Measurements from ENCODE around the gene NUPR1.
"Not testable (repeated sequence)": the region's sequence is repeated elsewhere in the genome, so short reads cannot be mapped to it uniquely, and the experiment has no call there.

Gene NUPR1, protein sequence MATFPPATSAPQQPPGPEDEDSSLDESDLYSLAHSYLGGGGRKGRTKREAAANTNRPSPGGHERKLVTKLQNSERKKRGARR

DNA sequence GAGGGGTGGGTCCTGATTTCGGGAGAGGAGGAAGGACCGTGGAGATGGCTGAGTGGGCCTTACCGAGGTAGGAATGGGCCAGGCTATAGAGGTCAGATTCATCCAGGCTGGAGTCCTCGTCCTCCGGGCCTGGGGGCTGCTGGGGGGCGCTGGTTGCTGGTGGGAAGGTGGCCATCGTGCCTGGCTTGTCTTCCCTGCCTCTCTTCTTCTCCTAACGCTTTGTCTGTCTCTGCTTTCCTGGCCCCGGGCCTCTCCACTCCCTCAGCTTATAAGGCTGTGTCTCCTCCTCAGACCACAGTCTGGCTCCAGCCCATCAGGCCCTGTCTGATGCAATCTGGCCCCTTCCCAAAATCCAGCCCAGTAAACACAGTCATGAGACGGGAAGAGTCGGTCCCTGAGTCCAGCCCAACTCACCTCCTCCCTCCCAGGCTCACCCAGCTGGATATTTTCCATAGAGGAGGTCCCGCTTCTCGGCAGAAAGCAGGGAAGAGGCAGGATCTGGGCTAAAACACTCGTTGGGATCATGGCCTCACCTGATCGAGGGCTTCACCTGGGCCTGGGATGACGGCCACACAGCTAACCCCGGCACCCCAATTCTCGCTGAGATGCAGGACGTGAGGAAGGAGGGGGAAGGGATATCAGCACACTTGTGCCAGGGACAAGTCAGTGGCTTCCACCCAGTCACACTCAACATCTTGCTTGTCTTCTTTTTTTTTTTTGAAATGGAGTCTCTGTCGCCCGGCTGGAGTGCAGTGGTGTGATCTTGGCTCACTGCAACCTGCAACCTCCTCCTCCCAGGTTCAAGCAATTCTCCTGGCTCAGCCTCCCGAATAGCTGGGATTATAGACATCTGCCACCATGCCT is at the start of gene NUPR1:
NUPR1 (minus strand) TSS at position 242 of the 864 bp plus-strand sequence; CDS start at position 175, 67 bp downstream.
- no peak for DNase-seq (ENCODE audit: low spot score)

DNA sequence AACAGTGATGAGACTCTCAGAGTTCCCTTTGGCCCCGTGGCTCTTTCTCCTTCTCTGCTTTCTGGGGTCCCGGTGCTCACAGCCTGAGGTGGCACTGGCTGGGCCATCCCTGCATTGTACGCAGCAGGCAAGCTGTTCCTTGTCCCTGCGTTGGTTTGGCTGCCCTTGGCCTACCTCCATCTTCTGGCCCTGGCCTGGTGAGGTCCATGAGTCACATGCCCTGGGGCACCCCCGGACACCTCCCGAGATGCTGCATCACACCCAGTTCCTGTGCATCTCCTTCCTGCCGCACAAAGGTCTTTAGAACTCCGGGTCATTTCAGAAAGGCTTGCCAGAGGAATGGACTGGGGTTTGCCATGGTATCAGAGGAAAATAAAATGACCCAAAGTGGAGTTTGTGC is 48.6 kb upstream of the NUPR1 start:
- DNase-seq (ENCODE audit: low spot score), result no peak

DNA sequence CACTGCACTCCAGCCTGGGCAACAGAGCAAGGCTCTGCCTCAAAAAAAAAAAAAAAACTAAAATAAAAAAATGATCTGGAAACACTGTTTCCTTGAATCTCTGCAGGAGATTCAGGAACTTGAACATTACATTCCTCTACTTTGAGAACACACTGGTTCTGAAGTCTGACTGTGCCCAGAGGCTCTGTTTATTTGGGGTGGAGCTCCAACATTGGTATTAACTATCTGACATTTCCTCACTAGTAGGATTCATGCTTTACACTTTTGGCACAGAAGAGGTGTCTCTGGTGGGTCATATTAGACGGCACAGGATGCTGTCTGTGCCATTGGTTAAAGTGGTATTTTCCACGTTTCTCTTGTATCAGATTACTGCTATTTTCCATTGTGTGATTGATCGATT is 47.7 kb upstream of the NUPR1 start:
- DNase-seq (ENCODE audit: low spot score), result no peak

DNA sequence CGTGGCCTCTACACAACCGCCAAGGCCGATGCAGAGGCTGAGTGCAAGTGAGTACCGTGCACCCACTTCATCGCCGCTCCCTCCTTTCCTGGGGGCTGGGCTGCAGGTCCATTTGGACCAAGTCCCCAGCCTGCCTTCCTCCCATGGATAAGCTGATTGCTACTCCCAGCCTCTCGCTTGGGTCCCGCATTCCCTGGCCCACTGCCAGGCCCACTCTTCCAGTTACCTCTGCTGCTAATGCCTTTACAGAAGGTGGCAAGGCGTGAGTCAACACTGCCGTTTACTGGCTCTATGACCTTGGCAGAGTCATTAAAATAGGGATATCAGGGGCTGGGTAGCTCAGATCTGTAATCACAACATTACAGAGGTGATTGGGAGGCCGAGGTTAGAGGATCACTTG is 46.9 kb upstream of the NUPR1 start:
- DNase-seq (ENCODE audit: low spot score), result no peak

DNA sequence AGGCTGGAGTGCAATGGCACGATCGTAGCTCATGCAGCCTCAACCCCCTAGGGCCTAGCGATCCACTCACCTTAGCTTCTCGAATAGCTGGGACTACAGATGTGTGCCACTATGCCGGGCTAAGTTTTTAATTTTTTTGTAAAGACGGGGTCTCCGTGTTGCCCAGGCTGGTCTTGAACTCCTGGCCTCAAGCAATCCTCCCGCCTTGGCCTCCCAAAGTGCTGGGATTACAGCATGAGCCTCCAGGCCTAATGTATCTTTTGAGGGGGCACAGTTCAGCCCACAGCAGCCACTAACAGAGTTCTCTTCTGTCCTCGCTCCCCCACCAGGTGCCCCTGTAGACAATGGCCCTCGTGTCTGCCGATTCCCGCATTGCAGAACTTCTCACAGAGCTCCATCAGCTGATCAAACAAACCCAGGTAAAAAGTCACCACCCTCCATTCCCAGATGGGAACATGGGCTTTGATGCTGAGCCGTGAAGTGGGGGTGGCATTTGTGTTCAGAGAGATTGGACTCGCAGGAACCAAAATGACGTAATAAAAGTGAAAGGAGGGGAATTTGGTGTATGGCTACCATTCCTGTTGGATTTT is 42.0 kb upstream of the NUPR1 start:
- DNase-seq (ENCODE audit: low spot score), result no peak

DNA sequence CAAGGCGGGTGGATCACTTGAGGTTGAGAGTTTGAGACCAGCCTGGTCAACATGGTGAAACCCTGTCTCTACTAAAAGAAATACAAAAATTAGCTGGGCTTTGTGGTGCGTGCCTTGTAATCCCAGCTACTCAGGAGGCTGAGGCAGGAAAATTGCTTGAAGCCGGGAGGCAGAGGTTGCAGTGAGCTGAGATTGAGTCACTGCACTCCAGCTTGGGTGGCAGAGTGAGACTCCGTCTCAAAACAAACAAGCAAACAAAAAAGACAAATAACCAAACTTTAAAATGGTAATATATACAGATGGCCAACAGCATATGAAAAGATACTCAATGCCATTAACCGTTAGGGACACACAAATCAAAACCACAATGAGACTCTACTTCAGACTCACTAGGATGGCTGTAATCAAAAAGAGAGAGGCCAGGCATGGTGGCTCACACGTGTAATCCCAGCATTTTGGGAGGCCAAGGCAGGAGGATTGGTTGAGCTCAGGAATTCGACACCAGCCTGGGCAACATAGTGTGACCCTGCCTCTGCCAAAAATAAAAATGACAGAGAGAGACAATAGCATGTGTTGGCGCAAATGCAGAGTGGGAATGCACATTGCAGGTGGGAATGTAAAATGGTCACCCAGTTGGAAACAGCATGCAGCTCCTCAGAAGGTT is 36.8 kb upstream of the NUPR1 start:
- DNase-seq (ENCODE audit: low spot score), result no peak

DNA sequence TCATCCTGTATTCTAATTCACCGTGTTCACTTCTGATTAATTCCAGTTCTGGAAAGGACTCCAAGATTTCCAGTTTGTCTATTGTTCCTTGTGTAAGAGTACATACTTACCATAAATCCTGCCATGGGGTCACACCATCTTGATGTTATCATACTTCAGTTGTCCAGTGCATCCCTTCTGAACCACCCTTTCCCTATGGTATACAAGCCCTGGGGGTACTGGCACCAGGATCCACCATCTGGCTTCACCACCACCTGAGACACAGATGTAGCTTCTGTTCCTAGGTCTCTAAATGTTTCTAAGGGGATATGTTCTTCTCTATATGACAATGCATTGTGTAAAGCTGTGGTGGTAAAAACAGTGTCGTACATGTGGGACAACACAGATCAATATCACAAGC is 36.2 kb upstream of the NUPR1 start:
- DNase-seq (ENCODE audit: low spot score), result no peak

DNA sequence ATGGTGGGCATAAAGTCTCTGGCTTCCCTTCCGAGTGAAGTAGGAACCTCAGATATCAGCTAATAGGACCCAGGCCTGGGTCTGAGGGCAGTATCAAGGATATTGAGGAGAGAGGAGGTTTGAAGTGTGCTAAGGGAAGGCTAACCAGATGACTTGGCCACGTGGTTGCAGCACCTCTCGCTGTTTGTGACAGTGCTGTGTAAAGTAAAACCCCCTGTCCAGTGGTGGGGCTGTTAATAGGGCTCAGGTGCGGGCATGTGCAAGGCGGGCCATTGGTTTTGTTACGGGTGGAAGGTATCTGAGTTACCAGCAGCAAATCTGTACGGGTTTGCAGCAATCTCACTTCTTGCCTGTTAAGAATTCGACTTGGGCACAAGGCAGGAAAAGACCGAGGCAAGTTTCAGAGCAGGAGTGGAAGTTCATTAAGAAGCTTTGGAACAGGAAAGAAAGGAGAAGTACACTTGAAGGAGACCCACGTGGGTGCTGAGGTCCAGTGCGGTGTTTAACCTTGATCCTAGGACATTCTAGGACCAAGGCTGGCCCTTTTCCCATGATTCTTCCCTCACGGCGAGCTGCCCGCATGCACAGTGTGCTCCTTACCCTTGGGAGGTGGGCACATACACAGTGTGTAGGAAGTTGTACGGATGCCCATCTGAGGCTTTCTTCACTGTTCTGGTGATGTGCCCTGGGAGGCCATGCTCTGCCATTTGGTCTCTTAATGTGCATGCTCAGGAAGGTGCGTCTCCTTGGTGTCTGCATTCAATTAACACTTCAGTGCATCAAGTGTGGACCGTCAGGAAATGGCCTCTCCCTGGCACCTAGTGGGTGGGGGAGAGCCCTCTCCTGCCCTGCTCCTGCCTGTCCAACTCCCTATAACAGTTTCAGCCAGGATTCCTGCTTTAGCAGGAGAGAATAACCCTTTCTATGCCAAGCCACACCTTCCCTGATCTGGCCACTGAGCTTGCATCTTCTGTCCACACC is 35.3 kb upstream of the NUPR1 start:
- no peak for DNase-seq (ENCODE audit: low spot score)

DNA sequence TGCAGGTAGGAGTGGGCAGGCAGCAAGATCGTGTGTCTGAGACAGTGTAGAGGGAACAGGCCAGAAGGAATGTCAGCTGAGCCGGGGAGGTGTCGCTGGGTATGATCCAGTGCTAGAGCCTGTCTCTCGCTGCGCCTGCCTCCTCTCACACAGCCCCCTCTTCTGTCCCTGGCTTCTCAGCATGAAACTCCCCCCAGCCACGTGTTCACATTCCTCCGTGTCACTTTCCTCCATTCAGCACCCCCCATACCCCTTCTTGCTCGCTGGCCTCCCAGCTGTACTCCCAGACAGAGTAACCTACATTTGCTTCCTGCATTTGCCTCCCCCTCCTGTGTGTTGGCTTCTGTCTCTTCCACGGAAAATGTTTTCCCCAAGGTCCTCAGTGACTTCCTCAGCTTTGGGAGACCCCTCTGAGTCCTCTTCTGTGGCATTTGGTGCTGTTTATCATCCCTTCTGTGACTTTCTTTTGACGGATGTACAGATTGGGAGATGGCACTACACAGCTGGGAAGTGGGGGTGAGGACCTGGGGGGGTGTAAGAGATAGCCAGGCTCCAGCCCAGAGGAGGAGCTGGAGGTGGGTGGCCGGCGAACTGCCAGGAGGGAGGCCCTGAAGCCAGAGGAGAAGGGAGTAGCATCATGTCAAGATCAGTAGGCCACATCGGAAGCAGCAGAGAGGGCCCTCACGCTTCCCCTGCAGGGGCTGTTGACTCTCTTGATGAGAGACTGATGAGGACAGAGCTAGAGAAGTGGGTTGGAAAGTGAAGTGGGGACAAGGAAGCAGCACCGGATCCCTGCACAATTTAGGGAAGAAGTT is 34.1 kb upstream of the NUPR1 start:
- DNase-seq (ENCODE audit: low spot score), result no peak

DNA sequence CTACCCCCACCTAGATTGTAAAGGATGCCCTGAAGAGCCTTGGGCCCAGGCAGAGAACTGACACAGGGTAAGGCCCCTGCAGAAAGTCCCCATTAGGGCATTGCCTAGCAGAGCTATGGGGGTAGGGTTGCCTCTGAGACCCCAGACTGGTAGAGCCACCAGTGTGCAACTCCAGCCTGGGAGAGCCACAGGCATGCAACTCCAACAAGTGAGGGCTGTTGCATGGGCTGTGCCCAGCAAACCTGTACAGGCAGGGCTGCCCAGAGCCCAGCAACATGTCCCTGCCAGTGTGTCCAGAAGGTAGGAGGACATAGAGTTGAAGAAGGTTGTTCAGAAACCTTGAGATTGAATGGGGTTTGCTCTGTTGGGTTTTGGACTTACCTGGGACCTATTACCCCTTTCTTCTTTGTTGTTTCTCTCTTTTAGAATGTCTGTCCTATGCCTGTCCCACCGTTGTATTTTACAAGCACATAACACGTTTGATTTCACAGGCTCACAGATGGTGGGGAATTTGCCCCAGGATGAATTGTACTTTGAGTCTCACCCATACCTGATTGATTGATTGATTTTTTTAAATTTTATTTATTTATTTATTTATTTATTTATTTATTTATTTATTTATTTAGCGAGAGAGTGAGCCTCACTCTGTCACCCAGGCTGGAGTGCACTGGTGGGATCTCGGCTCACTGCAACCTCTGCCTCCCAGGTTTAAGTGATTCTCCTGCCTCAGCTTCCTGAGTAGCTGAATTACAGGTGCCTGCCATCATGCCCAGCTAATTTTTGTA is 31.4 kb upstream of the NUPR1 start:
- no peak for DNase-seq (ENCODE audit: low spot score)

DNA sequence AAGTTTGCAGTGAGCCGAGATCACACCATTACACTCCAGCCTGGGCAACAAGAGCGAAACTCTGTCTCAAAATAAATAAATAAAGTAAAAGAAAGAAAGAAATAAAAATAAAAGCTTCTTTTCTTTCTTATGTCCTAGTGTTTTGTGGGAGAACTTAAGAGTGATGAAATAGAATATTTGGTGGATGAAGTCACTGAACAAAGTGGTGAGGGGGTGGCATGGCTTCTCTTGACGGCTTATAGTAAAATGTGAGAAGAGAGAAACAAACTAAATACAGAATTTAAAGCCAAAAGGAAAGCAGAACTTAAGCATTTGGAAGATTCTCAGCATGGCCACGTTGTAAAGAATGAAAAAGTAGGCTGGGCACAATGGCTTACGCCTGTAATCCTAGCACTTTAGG is 30.2 kb upstream of the NUPR1 start:
- DNase-seq (ENCODE audit: low spot score), result no peak

DNA sequence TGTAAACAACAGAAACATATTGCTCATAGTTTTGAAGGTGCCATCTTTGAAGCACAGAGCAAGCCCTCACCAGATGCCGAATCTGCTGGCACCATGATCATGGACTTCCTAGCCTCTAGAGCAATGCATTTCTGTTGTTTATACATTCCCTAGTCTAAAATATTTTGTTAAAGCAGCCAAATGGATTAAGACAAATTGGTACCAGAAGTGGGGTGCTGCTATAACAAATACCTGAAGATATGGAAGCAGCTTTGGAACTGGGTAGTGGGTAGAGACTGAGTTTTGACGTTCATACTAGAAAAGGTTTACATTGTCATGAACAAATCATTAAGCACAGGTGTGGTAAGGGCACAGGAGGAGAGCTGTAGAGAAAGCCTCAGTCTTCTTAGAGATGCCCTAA is 28.5 kb upstream of the NUPR1 start:
- no peak for DNase-seq (ENCODE audit: low spot score)

DNA sequence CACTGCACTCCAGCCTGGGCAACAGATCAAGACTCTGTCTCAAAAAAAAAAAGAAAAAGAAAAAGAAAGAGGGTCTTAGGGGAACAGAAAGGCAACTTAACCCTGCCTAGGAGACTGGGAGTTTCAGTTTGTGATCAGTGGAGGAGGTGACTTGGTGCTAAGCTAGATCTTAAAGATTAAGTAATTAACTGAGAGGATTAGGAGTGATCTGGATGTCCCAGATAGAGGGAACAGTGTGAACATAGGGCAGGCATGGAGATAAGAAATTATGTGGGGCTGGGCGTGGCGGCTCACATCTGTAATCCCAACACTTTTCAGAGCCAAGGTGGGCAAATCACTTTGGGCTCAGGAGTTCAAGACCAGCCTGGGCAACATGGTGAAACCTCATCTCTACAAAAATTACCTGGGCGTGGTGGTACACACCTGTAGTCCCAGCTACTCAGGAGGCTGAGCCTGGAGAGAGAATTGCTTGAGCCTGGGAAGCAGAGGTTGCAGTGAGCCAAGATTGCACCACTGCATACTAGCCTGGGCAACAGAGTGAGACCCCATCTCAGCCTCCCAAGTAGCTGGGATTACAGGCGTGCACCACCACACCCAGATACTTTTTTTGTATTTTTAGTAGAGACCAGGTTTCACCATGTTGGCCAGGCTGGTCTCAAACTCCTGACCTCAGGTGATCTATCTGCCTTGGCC is 27.6 kb upstream of the NUPR1 start:
- DNase-seq (ENCODE audit: low spot score), result not testable (repeated sequence)

DNA sequence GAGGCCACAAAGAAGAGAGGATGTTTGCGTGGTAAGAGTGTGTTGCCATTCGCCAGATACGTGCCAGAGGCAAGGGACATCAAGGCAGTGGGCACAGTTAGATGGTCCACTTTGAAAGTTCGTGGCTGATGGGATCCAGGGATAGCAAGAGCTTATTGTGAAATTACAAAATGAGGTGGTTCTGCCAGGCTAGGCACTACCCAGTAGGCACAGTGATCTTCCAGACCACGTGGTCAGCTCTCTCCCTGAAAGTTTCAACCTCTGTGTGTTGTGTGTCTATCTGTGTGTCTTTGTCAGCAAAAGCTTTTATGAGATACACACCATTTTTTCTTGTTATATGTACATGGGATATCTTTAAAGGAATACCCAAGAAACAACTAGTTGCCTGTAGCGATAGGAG is 24.4 kb upstream of the NUPR1 start:
- DNase-seq (ENCODE audit: low spot score), result no peak

DNA sequence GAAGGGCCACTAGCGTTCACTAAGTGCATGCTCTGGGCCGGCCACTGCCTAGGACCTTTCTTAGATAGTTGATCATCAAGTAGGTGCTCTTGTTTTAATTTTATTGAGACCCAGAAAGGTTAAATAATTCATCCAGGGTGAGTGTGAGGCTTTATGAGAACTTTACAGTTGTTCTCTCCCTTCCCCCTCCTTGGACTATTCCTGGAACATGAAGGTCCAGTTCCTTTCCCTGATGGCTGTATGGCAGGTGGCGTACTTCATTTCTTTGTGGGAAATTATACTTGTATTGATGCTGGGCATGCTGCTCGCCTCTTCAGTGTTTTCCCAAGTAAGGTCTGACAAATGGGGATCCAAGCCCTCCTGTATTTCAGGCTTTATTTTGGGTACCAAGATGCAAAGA is 23.4 kb upstream of the NUPR1 start:
- no peak for DNase-seq (ENCODE audit: low spot score)

DNA sequence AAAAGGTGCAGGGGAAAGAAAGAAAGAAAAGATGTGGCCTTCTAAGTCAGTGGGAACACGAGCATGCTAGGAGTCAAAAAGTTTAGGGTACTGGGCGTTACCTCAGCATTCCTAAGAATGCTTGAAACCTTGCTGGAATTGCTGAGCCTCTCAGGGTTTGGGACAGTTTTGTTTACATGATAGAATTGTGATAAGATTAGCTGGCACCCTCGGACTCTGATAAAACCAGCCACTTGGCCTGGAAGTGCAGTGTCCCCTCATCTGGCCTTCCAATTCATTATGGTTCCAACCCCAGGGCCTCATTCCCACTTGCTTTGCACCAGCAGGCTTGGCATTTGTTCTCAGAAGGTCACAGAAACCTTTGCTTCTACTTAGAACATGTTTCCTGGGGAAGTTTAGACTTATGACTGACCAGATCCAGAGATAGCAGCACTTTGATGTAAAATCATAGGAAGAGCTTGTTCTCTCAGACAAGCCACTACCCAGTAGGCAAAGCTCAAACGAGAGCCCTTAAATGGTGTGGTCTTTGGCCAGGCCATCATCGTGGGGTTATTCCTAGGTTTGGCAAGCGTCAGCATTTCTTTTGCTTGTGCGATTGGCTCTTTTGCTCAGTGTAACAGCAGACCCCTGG is 22.9 kb upstream of the NUPR1 start:
- DNase-seq (ENCODE audit: low spot score), result no peak

DNA sequence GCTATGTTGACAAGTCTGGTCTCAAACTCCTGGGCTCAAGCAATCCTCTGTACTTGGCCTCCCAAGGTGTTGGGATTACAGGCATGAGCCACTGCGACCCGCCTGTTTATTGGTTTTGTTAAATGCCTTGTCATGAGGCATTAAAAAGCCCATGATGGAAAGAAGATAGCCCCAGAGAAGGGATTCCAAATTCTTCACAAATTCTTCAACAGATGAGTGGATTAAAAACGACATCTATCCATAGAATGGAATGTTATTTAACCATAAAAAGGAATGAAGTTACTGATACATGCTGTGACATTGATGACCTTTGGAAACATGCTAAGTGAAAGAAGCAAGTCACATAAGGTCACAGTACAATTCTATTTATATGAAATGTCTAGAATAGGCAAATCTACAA is 19.7 kb upstream of the NUPR1 start:
- no peak for DNase-seq (ENCODE audit: low spot score)

DNA sequence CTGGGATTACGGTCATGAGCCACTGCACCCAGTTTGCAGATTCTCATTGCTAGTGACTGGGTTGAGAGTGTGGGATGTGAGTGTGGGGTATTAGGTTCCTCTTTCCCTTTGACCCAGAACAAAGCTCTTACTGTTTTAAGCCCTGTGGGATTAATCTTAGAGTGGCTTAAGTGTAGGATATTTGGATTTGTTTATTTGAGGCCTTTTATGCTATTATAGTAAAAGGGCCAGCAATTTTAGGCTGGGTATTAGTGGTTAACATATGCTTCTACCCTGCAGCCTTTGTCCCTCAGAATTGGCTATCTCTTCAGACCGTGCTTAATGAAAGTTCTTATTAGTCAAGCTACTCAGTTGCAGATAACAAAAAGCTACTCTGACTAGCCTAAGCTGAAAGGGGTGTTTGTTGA is 18.1 kb upstream of the NUPR1 start:
- no peak for DNase-seq (ENCODE audit: low spot score)

DNA sequence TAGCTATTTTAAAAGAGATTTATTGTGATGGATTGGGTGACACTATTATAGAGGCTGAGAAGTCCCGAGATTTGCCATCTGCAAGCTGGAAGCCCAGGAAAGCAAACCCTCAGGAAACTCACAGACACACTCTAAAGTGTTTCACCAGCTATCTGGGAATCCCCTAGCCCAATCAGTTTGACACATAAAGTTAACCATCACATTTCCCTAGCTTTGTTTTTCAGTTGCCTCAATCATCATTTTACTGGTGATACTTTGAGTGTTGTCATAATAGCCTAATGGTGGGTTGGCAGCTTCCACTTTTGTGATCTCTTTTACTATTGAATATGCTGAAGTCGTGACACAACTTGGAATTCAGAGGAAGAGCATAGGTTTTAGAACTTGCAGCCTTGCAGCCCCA is 16.8 kb upstream of the NUPR1 start:
- no peak for DNase-seq (ENCODE audit: low spot score)

Data from HuH-7 (cell line).